ENCODE data around the gene LRRC25.
"Not testable (repeated sequence)": the region's sequence is repeated elsewhere in the genome, so short reads cannot be mapped to it uniquely, and the experiment has no call there.

The LRRC25 gene

DNA sequence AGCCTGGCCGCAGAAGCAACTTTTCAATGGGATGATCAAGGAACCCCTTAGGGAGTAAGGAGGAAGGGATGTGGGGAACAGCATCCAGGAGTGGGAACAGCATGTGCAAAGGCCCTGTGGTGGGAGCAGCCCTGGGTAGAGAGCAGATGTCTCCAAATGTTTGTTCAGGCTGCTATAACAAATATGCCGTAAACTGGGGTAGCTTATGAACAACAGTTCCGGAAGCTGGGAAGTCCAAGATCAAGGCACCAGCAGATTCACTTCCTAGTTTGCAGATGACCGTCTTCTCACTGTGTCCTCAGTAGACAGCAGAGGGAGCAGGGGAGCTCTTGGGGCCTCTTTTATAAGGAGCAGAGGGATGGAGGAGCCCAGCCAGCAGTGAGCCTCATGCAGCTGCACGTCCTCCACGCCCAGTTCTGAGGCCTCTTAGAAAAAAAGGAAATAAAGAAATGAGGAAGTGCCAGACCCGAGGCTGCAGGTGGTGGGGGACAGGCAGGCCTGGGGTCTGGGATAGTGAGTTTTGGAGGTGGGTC lies 4.2 kb upstream of the LRRC25 start:
- DNase-seq, result no peak

DNA sequence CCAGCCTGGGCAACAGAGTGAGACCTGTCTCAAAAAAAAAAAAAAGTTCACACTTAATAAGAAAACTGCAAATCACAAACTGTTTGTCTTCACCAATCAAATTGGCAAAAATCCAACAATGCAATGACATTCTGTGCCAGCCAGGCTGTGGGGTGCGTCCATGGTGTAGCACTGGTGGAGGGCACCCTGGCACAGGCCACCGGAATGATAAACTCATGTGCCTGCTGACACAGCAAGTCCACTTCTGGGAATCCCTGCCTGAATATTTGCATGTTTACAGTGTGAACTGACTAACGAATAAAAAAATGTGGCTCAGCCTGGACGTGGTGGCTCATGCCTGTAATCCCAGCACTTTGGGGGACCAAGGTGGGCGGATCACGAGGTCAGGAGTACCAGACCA lies 1.6 kb upstream of the LRRC25 start:
- DNase-seq, result no peak

DNA sequence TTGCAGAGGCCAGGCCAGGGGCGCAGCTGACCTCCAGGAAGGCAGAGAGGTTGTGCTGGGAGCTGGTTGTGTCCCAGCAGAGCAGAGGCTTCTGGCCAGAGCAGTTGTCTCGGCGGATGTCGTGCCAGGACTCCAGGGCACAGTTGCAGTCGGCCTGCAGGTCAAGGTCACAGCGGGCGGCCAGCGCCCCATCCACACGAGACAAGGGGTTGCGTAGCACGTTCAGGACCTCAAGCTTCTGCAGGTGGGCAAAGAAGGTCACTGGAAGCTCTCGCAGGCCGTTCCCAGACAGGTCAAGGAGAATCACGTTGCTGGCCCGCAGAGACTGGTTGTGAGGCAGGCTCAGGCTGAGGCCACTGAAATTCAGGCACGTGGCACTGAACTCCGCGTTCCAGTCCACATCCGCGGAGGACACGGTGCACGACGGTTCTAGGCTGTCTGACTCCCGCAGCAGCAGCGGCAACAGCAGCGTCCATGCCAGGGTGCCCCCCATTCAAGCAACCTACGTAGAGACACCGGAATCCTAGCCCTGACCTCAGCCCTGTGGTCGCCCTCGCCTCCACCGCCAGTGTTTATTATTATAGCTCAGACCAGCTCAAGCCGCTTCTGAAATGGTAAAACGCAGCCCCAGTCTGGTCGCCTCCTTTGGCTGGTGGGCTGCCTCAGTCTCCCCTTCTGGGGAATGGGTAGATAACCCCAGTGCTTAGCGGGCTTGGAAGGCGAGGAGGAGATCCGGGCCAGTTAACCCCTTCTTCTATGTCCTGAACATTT lies 766 bp downstream of the LRRC25 start:
- no peak for DNase-seq

DNA sequence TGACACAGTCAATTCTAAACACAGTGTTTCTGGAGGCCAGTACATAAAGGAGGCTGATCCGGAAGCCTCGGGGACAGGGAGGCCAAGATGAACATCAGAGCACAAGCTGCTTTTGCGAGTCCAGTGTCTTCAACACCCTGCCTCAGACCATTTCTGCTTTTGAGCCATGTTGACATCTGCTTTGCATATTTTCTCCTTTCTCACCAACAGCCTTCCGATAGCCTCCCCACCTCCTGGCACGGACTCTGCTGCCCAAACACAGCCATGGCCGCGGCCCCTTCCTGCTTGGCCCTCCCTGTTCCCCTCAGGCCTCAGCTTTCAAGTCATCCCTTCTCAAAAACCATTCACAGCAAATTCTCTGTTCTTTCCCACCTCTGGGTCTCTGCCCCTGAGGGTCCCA lies 3.6 kb downstream of the LRRC25 start:
- DNase-seq, result no peak

DNA sequence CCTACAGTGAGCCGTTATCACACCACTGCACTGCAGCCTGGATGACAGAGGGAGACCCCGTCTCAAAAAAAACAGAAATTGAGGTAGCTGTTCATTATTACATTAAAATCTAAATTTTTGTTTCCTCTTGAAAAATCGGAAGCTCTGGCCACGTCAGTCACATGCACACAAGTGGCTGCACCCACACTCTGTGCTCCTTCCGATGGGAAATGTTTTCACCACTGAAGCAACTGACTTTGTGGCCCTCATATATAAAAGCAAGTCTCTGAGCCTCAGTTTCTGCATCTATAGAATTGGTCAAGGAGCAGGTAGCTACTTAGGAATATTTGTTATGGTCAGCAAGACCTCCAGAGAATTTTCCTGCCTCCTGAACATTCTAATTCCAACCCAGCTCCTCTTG lies 4.5 kb downstream of the LRRC25 start:
- no peak for DNase-seq

DNA sequence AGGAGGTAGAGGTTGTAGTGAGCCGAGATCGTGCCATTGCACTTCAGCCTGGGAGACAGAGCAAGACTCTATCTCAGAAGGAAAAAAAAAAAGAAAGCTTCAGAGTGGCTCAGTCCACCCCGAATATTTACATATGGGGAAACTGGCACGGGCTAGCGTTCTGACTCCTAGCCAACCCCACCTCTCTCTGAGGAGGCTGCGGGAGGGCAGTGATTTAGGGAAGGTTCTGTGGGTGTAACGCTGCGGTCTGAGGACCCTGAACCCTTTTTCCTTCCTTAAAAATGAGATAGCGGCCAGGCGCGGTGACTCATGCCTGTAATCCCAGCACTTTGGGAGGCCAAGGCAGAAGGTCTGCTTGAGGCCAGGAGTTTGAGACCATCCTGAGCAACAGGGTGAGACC lies 5.0 kb downstream of the LRRC25 start:
- no peak for DNase-seq

DNA sequence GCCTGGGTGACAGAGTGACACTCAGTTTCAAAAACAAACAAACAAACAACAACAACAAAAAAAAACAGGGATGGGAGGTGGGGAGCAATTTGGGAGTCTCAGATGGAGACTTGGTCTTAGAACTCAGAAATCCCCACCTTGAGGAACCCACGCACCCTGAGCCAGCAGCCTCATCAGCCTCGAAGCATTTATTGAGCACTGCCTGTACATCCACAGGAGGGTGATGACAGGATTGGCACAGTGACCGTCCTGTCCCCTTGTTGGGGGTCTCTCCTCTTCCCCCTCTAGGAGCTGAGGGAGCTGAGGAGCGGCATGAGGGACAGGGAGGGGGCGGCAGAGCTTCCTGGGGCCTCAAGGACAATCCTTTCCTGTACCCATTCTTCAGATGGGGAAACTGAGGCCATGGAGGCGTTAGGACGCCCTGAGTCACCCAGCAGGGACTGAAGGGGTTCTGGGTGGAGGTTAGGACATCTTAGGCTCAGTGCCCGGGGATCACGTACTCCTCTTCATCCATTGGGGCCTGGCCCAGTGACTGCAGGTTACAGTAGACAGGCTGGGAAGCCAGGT lies 5.8 kb downstream of the LRRC25 start:
- DNase-seq, result no peak

DNA sequence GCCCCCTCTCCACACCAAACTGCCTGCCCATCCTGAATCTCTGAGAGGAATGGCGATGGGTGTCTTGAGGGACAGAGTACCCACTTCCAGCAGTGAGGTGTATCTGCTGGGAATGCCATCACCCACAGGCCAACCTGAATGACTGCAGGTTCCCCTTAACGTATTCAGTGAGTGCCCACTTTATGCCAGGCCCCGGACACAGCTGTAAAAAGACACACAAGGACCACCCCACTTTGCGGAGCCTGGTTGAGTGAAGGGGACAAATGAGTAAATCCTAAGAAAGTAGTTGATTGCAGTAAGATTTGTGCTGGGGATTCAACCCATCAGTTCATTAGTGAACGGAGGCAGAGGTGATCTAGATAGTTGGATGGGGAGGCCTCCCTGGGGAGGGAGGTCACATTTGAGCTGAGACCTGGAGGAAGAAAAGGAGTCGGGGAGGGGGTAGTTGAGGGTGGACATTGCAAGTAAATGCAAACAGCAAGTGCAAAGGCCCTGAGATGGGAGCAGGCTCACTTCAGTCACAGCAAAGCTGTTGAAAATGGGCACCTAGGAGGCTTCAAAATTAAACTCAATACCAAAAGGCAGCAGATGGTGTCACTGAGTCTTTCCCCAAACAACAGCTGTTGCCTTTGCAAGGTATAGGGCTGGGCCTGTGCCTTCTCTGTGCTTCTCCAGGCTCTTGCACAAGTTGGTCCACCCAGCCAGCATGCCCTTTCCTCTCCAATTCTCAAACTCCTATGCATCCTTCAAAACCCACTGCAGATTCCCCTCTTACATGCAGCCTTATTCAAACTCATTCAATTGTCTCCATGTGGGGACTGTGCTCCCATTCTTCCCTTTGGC lies 7.1 kb downstream of the LRRC25 start:
- no peak for DNase-seq

DNA sequence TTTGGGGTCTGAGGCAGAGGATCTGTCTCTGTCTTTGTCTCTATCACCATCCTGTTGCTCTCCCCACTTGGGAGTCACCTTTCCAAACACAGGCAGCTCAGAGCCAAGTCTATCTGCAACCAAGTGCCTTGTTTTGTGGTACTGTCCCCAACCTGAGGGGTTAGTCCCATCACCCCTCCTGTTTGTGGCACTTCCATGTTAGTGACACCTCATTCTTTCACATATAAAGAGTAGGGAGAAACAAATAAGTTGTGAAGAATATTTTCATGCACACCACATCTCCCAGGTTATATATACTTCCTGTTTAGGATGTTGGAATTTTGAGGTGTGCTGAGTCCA lies 7.7 kb downstream of the LRRC25 start:
- no peak for DNase-seq

DNA sequence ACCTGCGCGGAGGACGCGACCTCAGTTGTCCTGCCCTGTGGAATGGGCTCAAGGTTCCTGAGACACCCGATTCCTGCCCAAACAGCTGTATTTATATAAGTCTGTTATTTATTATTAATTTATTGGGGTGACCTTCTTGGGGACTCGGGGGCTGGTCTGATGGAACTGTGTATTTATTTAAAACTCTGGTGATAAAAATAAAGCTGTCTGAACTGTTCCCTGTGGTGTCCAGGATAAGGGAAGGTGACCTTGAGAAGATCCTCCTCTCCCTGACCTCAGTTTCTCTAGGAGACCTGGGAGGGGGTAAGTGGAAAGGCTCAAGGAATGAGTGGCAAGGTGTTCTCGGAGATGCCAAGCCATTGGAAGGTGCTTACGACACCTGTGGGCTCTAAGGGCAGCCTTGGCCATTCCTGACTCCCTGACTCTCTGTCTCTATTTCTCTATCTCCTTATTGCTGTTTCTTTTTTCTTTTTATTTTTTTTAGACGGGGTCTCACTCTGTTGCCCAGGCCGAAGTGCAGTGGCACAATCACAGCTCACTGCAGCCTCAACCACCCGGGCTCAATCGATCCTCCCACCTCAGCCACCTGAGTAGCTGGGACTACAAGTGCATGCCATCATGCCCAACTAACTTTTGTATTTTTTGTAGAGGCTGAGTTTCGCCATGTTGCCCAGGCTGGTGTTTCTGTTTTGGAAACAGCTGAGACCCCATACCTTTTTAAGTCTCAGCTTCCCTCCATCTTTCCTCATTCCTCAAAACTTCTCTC lies 8.3 kb downstream of the LRRC25 start:
- no peak for DNase-seq

DNA sequence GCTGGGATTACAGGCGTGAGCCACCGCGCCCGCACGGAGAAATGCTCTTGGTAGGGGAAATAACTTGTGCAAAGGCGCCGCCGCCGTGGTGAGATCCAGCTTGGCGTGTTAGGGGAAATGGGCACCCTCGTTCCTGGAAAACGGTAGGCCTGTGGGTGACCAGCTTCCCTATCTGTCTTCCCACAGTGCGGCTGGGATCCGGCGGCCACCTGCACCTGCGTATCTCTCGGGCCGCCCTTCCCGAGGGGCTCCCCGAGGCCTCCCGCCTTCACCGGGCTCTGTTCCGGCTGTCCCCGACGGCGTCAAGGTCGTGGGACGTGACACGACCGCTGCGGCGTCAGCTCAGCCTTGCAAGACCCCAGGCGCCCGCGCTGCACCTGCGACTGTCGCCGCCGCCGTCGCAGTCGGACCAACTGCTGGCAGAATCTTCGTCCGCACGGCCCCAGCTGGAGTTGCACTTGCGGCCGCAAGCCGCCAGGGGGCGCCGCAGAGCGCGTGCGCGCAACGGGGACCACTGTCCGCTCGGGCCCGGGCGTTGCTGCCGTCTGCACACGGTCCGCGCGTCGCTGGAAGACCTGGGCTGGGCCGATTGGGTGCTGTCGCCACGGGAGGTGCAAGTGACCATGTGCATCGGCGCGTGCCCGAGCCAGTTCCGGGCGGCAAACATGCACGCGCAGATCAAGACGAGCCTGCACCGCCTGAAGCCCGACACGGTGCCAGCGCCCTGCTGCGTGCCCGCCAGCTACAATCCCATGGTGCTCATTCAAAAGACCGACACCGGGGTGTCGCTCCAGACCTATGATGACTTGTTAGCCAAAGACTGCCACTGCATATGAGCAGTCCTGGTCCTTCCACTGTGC lies 9.1 kb downstream of the LRRC25 start:
- peak; percentile 19 for DNase-seq

DNA sequence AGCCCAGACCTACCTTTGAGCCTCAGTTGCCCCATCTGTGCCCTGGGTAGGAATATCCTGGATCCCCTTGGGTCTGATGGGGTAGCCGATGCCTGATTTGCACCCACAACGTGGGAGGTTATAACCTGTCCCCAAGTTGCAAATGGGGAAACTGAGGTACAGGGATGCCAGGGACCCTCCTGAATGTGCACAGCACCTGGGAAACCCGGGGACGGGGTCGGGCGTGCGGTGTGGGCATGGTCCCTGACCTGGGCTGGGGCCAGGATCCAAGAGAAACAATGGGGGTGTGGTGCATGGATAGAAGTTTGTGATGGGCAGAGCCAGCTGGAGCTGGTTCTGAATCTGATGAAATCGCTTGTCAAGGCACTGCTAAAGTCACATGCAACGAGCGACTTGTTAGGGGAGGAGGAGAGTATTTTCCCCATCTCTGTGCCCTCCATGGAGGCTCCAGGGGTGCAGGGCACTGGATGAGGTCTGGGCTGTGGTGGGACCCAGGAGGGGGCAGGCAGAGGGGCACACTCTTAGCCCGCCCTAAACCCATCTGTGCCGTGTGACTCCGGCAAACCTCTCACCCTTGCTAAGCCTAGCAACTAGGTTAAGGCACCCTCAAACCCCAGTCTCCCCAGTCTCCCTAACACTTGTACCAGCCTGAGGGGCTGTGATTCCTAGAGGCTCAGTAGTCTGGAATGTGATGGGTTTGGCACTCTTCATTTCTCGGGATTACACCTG lies 10.7 kb downstream of the LRRC25 start:
- no peak for DNase-seq

DNA sequence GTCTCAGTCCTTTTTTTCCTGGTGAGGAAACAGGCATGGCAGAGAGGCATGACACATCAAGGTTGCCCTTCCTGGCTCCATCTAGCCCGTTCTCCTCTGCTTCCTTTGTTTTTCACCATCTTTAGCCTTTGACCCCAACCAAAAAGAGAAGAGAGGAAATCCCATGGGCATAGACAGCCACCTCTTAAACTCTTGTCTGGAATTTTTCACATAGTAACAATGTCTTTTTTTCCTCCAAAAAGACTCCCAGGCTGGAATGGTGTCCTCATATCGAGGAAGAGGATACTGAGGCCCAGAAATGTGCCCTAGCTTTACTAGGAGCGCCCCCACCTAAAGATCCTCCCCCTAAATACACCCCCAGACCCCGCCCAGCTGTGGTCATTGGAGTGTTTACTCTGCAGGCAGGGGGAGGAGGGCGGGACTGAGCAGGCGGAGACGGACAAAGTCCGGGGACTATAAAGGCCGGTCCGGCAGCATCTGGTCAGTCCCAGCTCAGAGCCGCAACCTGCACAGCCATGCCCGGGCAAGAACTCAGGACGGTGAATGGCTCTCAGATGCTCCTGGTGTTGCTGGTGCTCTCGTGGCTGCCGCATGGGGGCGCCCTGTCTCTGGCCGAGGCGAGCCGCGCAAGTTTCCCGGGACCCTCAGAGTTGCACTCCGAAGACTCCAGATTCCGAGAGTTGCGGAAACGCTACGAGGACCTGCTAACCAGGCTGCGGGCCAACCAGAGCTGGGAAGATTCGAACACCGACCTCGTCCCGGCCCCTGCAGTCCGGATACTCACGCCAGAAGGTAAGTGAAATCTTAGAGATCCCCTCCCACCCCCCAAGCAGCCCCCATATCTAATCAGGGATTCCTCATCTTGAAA lies 11.5 kb downstream of the LRRC25 start, which contains the start of gene GDF15:
GDF15 (plus strand) TSS at position 484 of the 868 bp plus-strand sequence; CDS start at position 516, 32 bp downstream.
- DNase-seq, result peak; percentile 61

DNA sequence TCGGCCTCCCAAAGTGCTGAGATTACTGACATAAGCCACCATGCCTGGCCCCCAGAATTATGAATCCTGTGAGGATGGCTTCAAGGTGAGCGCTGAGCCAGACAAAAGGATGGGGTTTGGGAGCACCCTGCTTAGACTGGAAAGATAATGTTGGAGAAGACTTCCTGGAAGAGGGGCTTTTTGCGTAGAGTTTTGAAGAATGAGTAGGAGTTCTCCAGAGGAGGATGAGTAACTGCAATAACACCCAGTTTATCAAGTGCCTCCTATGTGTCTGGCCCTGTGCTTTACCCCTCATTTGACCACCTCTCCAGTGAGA lies 12.1 kb downstream of the LRRC25 start:
- no peak for DNase-seq

DNA sequence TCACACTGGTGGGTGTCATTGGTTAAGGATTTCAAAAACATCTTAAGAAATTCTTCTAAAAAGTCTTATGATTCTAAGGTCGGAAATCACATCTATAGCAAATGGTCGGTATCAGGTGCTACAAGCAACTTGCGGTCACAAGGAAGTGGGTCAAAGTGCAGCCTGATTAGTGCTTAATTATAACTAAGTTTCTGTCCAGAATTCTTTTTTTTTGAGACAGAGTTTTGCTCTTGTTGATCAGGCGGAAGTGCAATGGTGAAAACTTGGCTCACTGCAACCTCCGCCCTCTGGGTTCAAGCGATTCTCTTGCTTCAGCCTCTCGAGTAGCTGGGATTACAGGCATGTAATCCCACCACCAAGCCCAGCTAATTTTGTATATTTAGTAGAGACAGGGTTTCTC lies 12.6 kb downstream of the LRRC25 start:
- DNase-seq, result no peak

DNA sequence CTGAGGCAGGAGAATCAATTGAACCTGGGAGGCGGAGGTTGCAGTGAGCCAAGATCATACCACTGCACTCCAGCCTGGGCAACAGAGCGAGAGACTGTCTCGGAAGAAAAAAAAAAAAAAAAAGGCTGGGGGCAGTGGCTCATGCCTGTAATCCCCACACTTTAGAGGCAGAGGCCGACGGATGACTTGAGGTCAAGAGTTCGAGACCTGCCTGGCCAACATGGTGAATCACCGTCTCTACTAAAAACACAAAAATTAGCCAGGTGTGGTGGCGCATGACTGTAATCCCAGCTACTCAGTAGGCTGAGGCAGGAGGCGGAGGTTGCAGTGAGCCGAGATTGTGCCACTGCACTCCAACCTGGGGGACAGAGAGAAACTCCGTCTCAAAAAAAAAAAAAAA lies 13.8 kb downstream of the LRRC25 start:
- DNase-seq, result not testable (repeated sequence)

DNA sequence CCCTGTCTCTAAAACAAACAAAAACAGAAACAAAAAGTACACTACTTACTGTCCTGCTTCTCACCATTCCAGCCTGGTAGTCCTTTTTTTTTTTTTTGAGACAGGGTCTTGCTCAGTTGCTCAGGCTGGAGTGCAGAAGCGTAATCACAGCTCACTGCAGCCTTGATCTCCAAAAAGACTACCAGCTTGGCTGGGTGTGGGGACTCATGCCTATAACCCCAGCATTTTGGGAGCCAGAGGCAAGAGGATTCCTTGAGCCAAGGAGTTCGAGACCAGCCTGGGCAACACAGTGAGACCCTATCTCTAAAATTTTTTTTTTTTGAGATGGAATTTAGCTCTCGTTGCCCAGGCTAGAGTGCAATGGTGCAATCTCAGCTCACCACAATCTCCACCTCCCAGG lies 16.6 kb downstream of the LRRC25 start:
- DNase-seq, result no peak

DNA sequence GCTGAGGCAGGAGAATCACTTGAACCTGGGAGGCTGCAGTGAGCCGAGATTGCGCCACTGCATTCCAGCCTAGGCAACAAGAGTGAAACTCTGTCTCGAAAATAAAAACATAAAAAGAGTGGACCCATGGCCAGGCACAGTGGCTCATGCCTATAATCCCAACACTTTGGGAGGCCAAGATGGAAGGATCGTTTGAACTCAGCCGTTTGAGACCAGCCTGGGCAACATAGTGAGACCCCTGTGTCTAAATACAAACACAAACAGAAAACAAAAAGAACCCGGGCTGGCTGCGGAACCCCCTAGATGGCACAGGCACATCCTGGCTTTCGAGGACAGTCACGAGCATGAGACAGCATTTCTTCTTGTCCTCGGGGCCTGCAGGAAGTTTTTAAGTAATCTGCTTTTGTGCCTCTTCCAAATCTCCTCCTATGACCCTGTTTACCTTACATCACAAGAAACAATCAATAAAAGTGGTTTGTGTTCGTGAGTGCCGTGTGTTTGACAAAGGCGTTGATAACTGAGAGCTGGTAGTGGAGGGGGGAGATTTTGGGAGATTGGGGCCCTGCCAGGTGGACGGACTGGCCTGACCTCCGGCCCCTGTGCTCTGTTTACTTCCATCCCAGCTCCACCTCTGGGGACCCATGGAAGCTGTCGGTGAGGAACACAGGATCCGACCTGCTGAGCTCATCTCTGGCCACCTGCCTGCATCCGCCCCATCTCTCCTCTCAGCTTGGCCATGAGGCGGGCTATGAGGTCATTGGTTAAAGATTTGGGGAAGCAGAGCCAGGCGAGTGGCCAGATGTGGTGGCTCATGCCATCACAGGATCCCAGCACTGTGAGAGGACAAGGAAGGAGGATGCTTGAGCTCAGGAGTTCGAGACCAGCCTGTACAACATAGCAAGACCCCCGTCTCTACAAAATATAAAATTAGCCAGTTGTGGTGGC lies 17.3 kb downstream of the LRRC25 start:
- peak; percentile 38 for DNase-seq

DNA sequence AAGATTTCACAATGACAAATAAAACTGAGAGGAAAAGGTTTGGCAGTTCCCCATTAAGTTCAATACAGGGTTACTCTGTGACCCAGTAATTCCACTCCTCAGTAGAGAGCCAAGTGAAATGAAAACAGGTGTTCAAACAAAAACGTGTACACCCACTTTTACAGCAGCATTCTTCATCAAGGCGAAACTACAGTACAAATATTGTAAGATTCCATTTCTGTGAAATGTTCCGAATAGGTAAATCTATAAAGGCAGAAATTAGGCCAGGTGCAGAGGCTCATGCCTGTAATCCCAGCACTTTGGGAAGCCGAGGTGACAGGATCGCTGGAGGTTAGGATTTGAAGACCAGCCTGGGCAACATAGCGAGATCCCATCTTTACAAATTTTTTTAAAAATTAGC lies 20.4 kb downstream of the LRRC25 start:
- DNase-seq, result no peak

Measured in T1000 (cell line).